Neural crest cell (in vitro differentiated cells): Measurements from ENCODE around the gene LAMB1. TPM values are rescaled to one million over a fixed set of nuclear protein-coding genes. Genes with fewer than 3 reads are reported as not detected.

Source experiments
- DNase-seq: peaks from one replicate; pipeline ENCODE4 v3.0.0; 2021; ENCODE audit warnings: low read depth, mixed read lengths, low spot score
- H3K27ac Mint-ChIP-seq: one replicate; pipeline ENCODE4 v1.8.0; 2021; ENCODE audit warnings: mild to moderate bottlenecking, mixed read lengths; ENCODE audit not compliant: unreplicated experiment
- H3K27me3 Mint-ChIP-seq: 2 replicates; pipeline ENCODE4 v1.8.0; 2021; ENCODE audit warnings: low read depth, mild to moderate bottlenecking, mixed read lengths
- H3K36me3 Mint-ChIP-seq: 2 replicates; pipeline ENCODE4 v1.8.0; 2021; ENCODE audit warnings: low read depth, mild to moderate bottlenecking, mixed read lengths
- H3K4me1 Mint-ChIP-seq: 2 replicates; pipeline ENCODE4 v1.8.0; 2021; ENCODE audit warnings: mixed read lengths
- H3K4me3 Mint-ChIP-seq: one replicate; pipeline ENCODE4 v1.8.0; 2021; ENCODE audit warnings: mild to moderate bottlenecking, mixed read lengths
- H3K9me3 Mint-ChIP-seq: 2 replicates; pipeline ENCODE4 v1.8.0; 2021; ENCODE audit warnings: mixed read lengths
- CTCF ChIP-seq: fragments of 200-600 bp; sonication (generic); conservative IDR thresholded peaks from 2 replicates; pipeline ENCODE4 v1.5.0; 2021; ENCODE audit warnings: antibody characterized with exemption, mild to moderate bottlenecking
- total RNA-seq: library from RNA; stranded (reverse); gene quantifications from 2 replicates; pipeline ENCODE4 v1.2.1, GENCODE V29; 2021

The LAMB1 gene
- total RNA-seq, 1 donor from 2014 or later = 131 TPM

- Mint-ChIP-seq H3K27ac (peak overlapping the region; percentile 87), H3K9me3 (no peaks in the 10 kb centered on the region), H3K4me3 (no peak overlapping the region), H3K36me3 (peaks cover 26% of the 10 kb centered on the region), H3K4me1 (peaks cover 39% of the 10 kb centered on the region), H3K27me3 (no peaks in the 10 kb centered on the region)
- no peak for DNase-seq
- no peak for TF ChIP-seq CTCF
These were observed 67.8 kb downstream of the LAMB1 start for GRCh38 chr7:107934991-107935770.

GRCh38 chr7:107933386-107934013, 69.5 kb downstream of the LAMB1 start:
- Mint-ChIP-seq H3K27ac (peak overlapping the region; percentile 35), H3K9me3 (no peaks in the 10 kb centered on the region), H3K4me3 (no peak overlapping the region), H3K4me1 (peaks cover 39% of the 10 kb centered on the region), H3K36me3 (peaks cover 31% of the 10 kb centered on the region), H3K27me3 (no peaks in the 10 kb centered on the region)
- DNase-seq = no peak
- TF ChIP-seq CTCF = no peak

- H3K36me3 Mint-ChIP-seq = peaks cover 31% of the 10 kb centered on the region
- no peak for DNase-seq
- no peaks in the 10 kb centered on the region for H3K27me3 Mint-ChIP-seq
- peaks cover 36% of the 10 kb centered on the region for H3K4me1 Mint-ChIP-seq
- no peak for TF ChIP-seq CTCF
- H3K9me3 Mint-ChIP-seq = no peaks in the 10 kb centered on the region
- peak overlapping the region; percentile 2 for H3K27ac Mint-ChIP-seq
- no peak overlapping the region for H3K4me3 Mint-ChIP-seq
These were observed 70.2 kb downstream of the LAMB1 start for GRCh38 chr7:107932805-107933204.

GRCh38 chr7:107931740-107932515, 71.0 kb downstream of the LAMB1 start:
- TF ChIP-seq CTCF = no peak
- Mint-ChIP-seq H3K9me3 (no peaks in the 10 kb centered on the region), H3K36me3 (peaks cover 33% of the 10 kb centered on the region), H3K27ac (peak overlapping the region; percentile 59), H3K27me3 (no peaks in the 10 kb centered on the region), H3K4me1 (peaks cover 28% of the 10 kb centered on the region), H3K4me3 (no peak overlapping the region)
- no peak for DNase-seq

GRCh38 chr7:107926481-107926880, 76.5 kb downstream of the LAMB1 start:
- no peak for DNase-seq
- H3K9me3 Mint-ChIP-seq = no peaks in the 10 kb centered on the region
- H3K27ac Mint-ChIP-seq = peak overlapping the region; percentile 31
- H3K36me3 Mint-ChIP-seq = peaks cover 48% of the 10 kb centered on the region
- no peaks in the 10 kb centered on the region for H3K27me3 Mint-ChIP-seq
- no peak for TF ChIP-seq CTCF
- no peaks in the 10 kb centered on the region for H3K4me1 Mint-ChIP-seq
- no peak overlapping the region for H3K4me3 Mint-ChIP-seq
